Endothelial cell (in vitro differentiated cells): Measurements from ENCODE around the gene LDB2. TPM values are rescaled to one million over a fixed set of nuclear protein-coding genes. Genes with fewer than 3 reads are reported as not detected.

Experiments used
- DNase-seq: peaks from one replicate; pipeline ENCODE4 v3.0.0; 2021; ENCODE audit warnings: low spot score
- H3K27ac Mint-ChIP-seq: one replicate; pipeline ENCODE4 v1.8.0; 2021; ENCODE audit warnings: mixed read lengths, inconsistent platforms; ENCODE audit not compliant: unreplicated experiment
- H3K27me3 Mint-ChIP-seq: one replicate; pipeline ENCODE4 v1.8.0; 2021; ENCODE audit warnings: mild to moderate bottlenecking, moderate library complexity, mixed read lengths, inconsistent platforms; ENCODE audit not compliant: unreplicated experiment
- H3K36me3 Mint-ChIP-seq: one replicate; pipeline ENCODE4 v1.8.0; 2021; ENCODE audit warnings: mild to moderate bottlenecking, low read depth, mixed read lengths, inconsistent platforms; ENCODE audit not compliant: unreplicated experiment
- H3K4me1 Mint-ChIP-seq: one replicate; pipeline ENCODE4 v1.8.0; 2021; ENCODE audit warnings: mild to moderate bottlenecking, mixed read lengths, inconsistent platforms; ENCODE audit not compliant: unreplicated experiment
- H3K4me3 Mint-ChIP-seq: one replicate; pipeline ENCODE4 v1.8.0; 2021; ENCODE audit warnings: mild to moderate bottlenecking, mixed read lengths, inconsistent platforms; ENCODE audit not compliant: unreplicated experiment
- H3K9me3 Mint-ChIP-seq: one replicate; pipeline ENCODE4 v1.8.0; 2021; ENCODE audit warnings: mixed read lengths, inconsistent platforms; ENCODE audit not compliant: unreplicated experiment
- total RNA-seq: library from RNA; stranded (reverse); fragmentation: NEBNext Ultra II Directional; extraction: Animal tissue kit (Norgen Biotek cat#: 25700); gene quantifications from one replicate; pipeline ENCODE4 v1.2.1, GENCODE V29; 2021; ENCODE audit not compliant: unreplicated experiment
- TF ChIP-seq, protein P1 (sequence below): fragments of 200-600 bp; sonication (generic); IDR thresholded peaks from one replicate; pipeline ENCODE4 v1.5.0; 2021; ENCODE audit warnings: antibody characterized with exemption; ENCODE audit not compliant: unreplicated experiment

The LDB2 gene
- total RNA-seq, 1 donor from 2014 or later: 268 TPM

DNA sequence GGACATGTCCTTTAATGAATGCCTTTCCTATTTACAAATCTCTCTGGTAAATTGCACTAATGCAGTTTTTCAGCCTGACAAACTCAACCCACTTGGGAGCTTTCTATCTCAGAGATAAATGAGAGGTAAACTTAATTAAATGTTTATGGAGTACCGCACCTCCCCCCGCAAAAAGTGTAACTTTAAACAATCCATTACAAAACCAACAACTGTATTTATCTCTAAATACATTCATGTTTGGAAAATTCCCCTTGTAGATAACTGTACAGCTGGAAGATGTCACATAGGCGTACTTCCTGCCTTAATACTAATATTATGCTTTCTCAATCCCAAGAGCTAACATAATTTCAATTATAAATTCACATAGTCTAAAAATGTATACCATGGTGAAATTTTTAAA, 215.5 kb downstream of the LDB2 start:
- TF ChIP-seq, protein P1, sequence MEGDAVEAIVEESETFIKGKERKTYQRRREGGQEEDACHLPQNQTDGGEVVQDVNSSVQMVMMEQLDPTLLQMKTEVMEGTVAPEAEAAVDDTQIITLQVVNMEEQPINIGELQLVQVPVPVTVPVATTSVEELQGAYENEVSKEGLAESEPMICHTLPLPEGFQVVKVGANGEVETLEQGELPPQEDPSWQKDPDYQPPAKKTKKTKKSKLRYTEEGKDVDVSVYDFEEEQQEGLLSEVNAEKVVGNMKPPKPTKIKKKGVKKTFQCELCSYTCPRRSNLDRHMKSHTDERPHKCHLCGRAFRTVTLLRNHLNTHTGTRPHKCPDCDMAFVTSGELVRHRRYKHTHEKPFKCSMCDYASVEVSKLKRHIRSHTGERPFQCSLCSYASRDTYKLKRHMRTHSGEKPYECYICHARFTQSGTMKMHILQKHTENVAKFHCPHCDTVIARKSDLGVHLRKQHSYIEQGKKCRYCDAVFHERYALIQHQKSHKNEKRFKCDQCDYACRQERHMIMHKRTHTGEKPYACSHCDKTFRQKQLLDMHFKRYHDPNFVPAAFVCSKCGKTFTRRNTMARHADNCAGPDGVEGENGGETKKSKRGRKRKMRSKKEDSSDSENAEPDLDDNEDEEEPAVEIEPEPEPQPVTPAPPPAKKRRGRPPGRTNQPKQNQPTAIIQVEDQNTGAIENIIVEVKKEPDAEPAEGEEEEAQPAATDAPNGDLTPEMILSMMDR: no peak
- DNase-seq: no peak
- H3K36me3 Mint-ChIP-seq: peaks cover 6% of the 10 kb centered on the region
- H3K4me3 Mint-ChIP-seq: no peak overlapping the region
- peaks cover 31% of the 10 kb centered on the region for H3K4me1 Mint-ChIP-seq
- H3K27me3 Mint-ChIP-seq: peaks cover 7% of the 10 kb centered on the region
- no peaks in the 10 kb centered on the region for H3K9me3 Mint-ChIP-seq
- no peak overlapping the region for H3K27ac Mint-ChIP-seq

DNA sequence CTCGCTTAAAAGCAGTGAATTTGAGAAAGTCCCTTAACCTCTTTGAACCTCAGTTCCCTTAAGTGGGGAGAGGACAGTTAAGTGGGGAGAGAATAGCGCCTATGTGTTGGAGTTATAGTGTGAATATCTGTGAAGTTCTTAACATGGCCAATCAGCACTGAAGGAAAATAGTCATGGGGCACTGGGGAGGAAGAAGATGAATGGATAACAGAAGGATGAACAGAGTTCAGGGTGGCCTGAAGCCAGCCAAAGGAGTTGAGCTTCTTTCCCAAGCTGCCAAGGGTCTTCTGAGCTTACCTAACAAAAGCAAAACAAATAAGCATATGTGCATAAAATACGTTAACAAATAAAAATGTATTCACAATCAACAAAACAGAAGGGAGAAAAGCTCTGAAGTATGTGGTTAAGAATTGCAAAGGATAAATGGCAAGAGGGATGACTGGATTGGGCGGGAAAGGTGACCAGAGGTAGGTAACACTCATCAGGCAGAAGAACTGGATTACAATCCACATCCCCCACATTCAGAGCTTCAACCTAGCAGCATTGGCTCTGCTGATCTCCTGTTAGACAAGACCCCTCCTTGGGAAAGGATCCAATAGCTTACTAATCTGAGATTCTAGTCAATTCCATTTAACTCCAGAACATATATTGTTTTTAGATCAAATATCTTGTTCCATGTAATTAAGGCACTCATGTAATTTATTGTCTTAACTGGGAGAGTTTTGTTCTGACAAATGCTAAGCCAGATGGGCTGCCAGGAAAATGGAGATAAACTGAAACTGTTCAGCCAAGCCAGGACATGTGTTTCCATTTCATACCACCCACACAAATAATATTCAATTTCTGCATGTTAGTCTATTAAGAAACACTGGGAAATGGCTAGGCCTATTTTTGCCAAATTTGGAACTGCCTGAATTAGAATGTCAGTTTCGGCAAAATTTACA, 221.2 kb downstream of the LDB2 start:
- Mint-ChIP-seq H3K27me3 (peaks cover 4% of the 10 kb centered on the region), H3K4me3 (no peak overlapping the region), H3K4me1 (peaks cover 40% of the 10 kb centered on the region), H3K27ac (peak overlapping the region; percentile 17), H3K9me3 (no peaks in the 10 kb centered on the region), H3K36me3 (peaks cover 16% of the 10 kb centered on the region)
- no peak for DNase-seq
- TF ChIP-seq, protein P1: no peak

DNA sequence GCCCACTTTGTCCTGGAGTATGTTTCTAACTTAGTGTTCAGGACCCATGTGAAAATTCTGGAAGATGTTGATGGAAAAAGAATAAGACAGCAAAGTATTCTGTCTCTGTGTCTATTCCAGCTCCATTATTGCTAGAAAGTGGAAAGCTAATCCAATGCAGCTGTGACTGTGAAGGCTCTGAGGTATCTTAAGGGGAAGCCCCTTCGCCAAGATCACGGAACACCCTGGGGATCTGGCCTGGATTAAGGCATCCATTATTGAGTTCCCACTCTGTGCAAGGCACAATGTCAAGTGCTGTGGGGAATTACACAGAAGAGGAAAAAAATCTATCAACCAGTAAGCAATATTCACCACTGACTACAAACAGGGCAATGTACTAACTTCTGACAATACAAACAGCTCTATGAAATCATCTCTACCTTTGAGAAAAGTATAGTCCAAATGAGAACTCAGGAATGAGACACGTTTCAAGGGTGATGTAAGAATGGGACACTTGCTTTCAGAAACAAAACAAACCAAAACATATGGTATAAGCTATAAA, 222.1 kb downstream of the LDB2 start:
- no peak overlapping the region for H3K4me3 Mint-ChIP-seq
- TF ChIP-seq, protein P1: no peak
- peaks cover 16% of the 10 kb centered on the region for H3K36me3 Mint-ChIP-seq
- DNase-seq: no peak
- no peak overlapping the region for H3K27ac Mint-ChIP-seq
- H3K9me3 Mint-ChIP-seq: no peaks in the 10 kb centered on the region
- peaks cover 49% of the 10 kb centered on the region for H3K4me1 Mint-ChIP-seq
- peaks cover 4% of the 10 kb centered on the region for H3K27me3 Mint-ChIP-seq

DNA sequence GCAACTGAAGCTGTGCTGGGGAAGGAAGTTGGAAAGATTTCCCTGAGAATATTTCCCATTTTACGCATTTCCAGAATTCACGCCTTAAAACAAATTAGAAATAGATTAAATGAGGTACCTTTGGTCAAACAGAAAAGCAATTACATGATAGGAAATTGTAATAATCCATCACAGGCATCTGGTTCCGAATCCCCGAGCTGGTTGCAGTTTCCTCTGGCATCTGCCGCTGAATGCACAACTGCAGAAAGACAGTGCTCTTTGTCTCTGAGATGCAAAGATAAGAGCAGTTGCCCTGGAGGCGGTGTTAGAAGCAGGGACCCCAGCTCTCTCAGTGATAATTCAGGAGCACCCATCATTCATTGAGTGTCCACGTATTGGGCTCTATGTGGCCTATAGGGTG, 224.4 kb downstream of the LDB2 start:
- H3K36me3 Mint-ChIP-seq: peaks cover 20% of the 10 kb centered on the region
- no peak overlapping the region for H3K4me3 Mint-ChIP-seq

More for the DNA sequence above, 224.4 kb downstream of the LDB2 start:
- Mint-ChIP-seq H3K27ac (peak overlapping the region; percentile 57), H3K4me1 (peaks cover 35% of the 10 kb centered on the region), H3K9me3 (no peaks in the 10 kb centered on the region), H3K27me3 (peaks cover 5% of the 10 kb centered on the region)
- no peak for DNase-seq
- TF ChIP-seq, protein P1: no peak
